Panc1 (cell line): ENCODE data around the gene PAX7.

ENCODE experiments used
- CTCF ChIP-seq: fragments of 450-650 bp; IDR thresholded peaks from 2 replicates; pipeline ENCODE4 v1.5.1; 2017; ENCODE audit warnings: mild to moderate bottlenecking
- POLR2AphosphoS5 ChIP-seq: IDR thresholded peaks from 2 replicates; pipeline ENCODE4 v1.6.1; 2012; ENCODE audit warnings: mild to moderate bottlenecking, low read depth, low read length, moderate library complexity

- no peak for TF ChIP-seq POLR2AphosphoS5
- TF ChIP-seq CTCF, result no peak
These were observed 164.5 kb downstream of the PAX7 start for GRCh38 chr1:18795002-18795689.
